Stimulated activated CD8-positive, alpha-beta memory T cell treated with anti-CD3 and anti-CD28 coated beads, Interleukin-12 subunit alpha, Interleukin-12 subunit beta, amount 100 ng/mL, for 1 hour (primary cell): ENCODE results near the gene PRSS27.

ENCODE experiments used
- DNase-seq: peaks from one replicate; pipeline ENCODE4 v3.0.0-alpha.2; 2020; ENCODE audit warnings: low read depth

Gene PRSS27

DNA sequence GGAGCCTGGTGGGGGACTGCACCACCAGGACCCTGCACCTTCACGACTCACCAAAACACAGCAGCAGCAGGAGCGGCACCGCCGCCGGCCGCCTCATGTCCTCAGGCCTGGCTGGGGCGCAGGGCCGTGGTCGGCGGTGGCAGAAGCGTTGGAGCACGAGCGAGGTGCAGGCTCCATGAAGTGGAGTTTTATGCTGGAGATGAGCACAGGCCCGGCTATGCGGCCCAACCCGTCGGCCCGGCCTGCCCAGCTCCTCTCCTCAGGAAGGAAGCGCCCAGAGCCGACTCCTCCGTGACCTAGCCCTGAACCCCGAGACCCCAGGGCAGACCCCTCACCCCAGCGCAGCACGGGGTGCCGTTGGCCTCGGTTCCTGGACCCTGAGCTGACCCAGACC, at the start of gene PRSS27:
TSS of gene PRSS27 (minus strand) at position 161 of the 394 bp plus-strand sequence. CDS start at position 97, 64 bp downstream.
- DNase-seq, result no peak

GRCh38 chr16:2769675-2770056, 49.6 kb upstream of the PRSS27 start:
- no peak for DNase-seq

GRCh38 chr16:2769100-2769529, 49.1 kb upstream of the PRSS27 start:
- no peak for DNase-seq

DNA sequence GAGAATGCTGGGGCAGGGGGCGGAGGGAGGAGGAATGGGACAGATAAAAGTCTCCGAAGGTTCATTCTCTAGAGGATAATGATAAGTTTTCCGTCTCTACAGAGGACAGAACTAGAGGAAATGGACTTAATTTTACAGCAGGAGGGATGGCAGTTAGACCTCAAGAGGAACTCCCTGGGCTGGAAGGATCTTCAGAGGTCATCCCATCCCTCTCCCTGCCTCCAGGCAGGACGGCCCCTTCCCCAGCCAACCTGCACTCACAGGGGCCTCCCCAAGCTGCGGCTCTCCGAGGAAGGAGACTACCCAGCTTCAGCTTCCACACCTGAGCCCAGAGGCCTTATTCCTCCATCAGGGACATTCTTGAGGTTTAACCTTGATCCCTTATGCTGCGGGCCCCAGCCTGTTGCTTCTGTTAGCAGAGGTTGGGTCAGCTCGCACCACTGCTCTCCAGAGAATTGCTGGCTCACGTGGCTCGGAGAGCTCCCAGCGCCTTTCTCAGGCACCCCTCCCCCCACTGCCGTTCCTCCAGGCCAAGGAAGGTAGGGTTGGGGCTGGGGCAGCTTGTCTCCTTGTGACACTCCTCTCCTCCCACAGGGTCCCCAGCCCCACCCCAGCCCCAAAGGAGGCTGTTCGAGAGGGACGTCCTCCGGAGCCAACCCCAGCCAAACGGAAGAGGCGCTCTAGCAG, 48.5 kb upstream of the PRSS27 start:
- no peak for DNase-seq

GRCh38 chr16:2767891-2768290, 47.9 kb upstream of the PRSS27 start:
- DNase-seq, result no peak

GRCh38 chr16:2767140-2767731, 47.2 kb upstream of the PRSS27 start:
- DNase-seq, result no peak

DNA sequence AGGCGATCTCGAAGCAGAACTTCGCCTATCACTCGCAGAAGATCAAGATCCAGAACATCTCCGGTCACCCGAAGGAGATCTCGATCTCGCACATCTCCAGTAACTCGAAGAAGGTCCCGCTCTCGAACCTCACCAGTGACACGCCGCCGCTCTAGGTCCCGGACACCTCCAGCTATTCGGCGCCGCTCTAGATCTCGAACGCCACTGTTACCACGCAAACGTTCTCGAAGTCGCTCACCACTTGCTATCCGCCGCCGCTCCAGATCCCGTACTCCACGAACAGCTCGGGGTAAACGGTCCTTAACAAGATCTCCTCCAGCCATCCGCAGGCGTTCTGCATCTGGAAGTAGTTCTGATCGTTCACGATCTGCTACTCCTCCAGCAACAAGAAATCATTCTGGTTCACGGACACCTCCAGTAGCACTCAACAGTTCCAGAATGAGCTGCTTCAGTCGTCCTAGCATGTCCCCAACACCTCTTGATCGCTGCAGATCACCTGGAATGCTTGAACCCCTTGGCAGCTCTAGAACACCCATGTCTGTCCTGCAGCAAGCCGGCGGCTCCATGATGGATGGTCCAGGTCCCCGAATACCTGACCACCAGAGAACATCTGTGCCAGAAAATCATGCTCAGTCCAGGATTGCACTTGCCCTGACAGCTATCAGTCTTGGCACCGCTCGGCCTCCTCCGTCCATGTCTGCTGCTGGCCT, 46.6 kb upstream of the PRSS27 start:
- no peak for DNase-seq

- DNase-seq, result no peak
Measured at GRCh38 chr16:2765462-2766404, 45.7 kb upstream of the PRSS27 start.

- no peak for DNase-seq
Measured at GRCh38 chr16:2764718-2765117, 44.7 kb upstream of the PRSS27 start.

GRCh38 chr16:2763173-2763572, 43.1 kb upstream of the PRSS27 start:
- DNase-seq, result no peak

GRCh38 chr16:2762711-2763110, 42.7 kb upstream of the PRSS27 start:
- DNase-seq, result no peak

- no peak for DNase-seq
Measured at GRCh38 chr16:2761886-2762583, 42.0 kb upstream of the PRSS27 start.

DNA sequence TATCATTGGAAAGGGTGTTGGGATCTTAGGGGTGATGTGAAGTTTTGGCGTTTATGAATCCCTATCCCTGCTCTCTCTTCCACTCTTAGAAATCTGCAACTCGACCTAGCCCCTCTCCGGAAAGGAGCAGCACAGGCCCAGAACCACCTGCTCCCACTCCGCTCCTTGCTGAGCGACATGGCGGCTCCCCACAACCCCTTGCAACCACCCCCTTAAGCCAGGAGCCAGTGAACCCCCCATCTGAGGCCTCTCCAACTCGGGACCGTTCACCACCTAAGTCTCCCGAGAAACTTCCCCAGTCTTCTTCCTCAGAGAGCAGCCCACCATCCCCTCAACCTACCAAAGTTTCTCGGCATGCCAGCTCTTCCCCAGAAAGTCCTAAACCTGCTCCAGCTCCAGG, 41.4 kb upstream of the PRSS27 start:
- no peak for DNase-seq

DNA sequence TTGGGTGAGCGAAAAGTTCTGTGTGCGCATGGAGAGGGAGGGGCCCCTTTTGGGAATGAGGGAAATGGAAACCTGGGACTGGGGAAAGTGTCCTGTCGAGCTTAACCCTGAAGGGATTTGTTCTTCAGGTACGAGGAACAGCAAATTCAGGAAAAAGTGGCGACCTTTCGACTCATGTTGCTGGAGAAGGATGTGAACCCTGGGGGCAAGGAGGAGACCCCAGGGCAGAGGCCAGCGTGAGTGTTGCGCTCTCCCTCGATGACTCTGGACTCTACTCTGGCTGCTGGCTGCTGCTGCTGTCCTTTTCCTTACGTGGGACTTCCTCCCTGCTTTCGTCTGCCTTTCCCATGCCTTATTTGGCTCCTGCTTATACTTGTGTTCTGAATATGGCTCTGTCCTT, 37.3 kb upstream of the PRSS27 start:
- no peak for DNase-seq

DNA sequence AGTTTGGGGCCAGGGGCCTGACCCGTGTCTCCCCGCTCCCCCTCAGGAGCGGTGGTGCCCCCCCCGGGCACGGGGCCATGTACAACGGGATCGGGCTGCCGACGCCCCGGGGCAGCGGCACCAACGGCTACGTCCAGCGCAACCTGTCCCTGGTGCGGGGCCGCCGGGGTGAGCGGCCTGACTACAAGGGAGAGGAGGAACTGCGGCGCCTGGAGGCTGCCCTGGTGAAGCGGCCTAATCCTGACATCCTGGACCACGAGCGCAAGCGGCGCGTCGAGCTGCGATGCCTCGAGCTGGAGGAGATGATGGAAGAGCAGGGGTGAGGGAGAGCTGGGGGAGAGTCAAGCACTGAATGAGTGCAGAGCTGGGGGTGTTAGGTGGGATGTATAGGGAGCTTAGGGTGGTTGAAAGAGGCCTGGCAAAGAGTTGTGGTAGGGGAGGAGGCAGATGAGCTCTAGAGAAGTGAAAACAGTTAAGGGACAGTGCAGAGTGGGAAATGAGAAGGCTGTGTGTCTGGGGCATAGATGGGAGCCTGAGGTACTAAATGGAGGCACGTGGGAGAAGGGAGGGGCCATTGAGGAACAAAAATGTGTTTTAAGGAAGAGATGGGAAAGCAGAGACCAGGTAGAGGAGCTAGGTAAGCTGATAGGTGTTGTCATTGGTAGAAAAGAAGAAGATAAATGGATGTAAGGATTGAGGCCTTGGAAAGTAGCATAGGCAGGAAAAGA, 36.4 kb upstream of the PRSS27 start:
- no peak for DNase-seq

DNA sequence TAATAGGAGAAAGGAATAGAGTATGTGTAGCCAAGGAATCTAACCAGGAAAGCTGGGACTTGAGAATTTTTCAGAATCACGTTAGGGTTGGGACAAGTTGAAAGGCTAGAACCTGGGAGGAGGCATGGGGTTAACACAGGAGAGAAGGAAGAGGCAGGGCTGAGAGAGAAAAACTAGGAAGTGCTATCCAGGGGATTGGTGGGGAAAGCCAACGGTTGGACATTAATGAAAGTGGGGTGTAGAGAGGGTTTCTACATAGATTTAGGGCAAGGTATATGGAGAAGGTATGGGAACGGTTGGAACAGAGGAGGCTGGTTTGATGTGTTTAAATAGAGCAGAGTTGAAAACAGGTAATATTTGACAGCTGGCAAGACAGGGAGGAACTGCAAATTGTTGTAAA, 35.1 kb upstream of the PRSS27 start:
- DNase-seq, result no peak

DNA sequence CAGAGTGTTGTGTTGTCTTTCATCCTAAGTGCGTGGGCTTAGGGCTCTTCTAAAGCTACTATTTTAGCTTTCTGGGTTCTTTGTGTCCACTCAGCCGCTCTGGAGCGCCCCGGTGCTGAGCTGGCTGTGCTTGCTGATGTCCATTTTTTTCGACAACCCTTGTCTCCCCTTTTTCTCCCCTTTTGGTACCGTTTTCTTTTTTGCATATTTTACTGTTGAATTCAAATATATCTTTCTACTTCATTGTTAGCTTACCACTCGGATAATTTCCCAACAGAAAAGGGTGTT, 33.7 kb upstream of the PRSS27 start:
- DNase-seq, result no peak

DNA sequence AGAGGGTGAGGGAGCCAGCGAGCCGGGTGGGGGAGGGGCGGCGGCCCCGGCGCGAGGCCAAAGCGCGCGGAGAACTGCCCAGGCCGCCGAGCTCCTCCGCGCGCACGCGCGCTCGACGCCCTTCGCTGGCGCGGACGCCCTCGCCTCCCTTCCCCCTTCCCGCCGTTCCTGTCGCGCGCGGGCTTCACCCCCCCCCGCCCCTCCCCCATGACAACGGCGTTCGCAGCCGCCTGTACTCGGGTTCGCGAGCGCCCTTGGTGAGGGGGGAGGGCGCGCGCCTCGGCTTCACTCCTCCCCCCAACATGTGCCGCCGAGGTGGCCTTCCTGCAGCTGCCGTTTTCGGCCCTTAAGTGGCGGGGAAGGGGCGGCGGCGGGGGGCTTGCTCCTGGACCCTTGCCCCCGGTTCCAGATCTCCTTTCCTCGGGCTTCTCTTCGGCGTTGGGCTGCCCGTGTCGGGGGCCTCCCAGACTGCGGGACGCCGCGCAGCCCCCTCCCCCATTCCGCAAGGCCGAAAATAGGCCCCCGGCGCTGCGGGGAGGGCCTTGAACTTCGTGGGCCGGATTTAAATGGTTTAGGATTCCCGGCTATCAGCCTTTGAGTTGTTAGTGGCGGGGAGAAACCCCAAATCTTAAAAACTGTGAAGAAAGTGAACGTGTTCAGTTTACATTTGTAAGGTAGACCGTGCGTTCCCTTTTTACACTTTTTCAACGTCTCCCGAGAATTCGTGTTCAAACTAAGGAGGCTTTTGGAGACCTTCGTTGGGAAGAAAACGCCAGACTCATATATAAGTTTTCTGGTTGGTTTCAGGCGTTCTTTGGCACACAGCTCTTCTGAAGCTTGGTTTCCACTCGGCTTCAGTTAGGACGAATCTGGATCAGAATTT, 33.1 kb upstream of the PRSS27 start:
- peak; percentile 38 for DNase-seq

DNA sequence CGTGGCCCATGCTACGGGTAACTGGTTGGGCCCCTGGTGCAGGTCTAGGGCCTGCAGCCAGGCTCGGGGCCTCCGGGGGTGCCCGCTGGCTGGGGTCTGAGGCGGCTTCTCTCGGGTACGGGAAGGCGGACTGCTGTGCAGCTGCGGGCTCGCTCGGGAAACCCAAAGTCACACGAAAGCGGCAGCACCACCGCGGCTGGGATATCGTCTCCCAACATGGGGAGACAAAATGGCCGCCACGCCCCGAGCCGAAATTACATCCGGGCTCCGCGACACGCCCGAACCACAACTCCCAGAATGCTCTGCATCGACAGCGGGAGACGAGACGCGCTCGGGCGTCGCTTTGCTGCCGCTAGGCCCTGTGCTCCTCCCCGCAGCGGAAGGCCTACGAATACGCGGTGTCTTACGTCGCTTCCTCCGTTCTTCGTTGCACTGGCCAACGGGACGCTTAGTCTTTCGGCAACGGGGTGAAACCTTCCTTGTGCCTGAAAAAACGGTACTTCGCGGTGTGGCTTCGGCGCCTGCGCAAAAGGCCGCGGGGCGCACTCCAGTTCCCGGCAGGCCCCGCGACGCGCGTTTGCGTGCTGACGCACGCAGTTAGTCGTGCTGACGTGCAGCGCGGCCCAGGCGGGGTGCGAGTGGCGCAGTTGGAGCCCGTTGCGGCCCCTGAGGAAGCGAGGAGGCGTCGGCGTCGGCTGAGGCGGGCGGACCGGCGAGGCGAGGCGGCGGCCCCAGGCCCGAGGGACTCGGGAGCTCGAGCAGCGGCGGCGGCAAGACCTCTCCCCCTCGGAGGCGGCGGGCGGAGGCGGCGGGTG, 32.2 kb upstream of the PRSS27 start, which contains the start of gene SRRM2:
TSS of gene SRRM2 (plus strand) at position 604 of the 815 bp plus-strand sequence. CDS start 3,727 bp downstream, outside the sequence.
- DNase-seq, result peak; percentile 91
